Measurements from ENCODE around the gene DIP2B. TPM values are rescaled to one million over a fixed set of nuclear protein-coding genes. Genes with fewer than 3 reads are reported as not detected.

DIP2B gene
- total RNA-seq, 1 donor from 2014 or later: 22.6 TPM

DNA sequence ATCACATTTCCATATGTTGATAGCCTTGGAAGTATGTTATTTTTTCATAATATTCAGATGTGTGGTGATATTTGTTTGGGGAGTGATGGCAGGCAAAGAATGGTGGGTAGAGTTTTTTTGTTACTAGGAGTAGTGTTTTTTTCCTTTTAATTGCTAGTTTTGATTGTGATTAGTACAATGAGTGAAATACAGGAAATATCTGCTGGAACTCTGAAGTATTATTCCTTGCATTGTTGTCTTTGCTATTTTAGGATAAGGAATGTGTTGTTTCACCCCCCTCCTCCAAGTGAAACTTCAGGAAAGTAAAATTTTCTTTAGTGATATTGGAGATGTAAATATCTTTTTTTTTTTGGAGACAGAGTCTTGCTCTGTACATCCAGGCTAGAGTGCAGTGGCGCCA lies 105.4 kb downstream of the DIP2B start:
- peak in 1 of 2 donors; percentile 34 for DNase-seq (ENCODE audit: low read depth in 2 of 2)

DNA sequence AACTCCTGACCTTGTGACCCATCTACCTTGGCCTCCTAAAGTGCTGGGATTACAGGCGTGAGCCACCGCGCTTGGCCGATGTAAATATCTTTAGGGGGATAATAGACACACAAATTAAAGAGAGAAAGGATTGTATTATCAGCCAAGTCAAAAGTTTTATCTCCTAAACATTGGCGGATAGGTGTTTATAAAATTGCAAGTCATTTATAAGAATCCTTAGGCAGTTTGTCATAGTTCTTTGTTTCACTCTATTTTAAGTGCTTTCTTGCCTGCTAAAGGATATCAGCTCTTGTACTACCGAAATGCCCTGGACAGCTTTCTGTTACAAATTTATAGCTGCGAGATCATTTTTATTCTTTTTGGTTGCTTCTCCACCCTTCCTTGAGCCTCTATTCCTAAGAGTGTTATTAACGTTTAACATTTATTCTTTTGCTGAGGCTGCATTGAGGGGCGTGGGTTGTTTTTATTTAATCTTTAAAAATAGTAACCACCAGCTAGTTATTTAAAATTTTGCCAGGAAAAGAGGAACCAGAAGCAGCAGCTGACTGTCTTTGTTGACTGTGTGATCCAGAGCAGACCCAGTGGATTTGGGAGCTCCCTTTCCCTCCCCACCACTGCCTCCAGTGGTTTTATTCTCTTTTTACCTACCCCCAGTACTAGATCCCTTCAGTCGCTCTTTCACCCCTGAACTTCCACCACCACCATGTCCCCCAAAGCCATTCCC lies 106.4 kb downstream of the DIP2B start:
- no peak for DNase-seq (ENCODE audit: low read depth in 2 of 2)

DNA sequence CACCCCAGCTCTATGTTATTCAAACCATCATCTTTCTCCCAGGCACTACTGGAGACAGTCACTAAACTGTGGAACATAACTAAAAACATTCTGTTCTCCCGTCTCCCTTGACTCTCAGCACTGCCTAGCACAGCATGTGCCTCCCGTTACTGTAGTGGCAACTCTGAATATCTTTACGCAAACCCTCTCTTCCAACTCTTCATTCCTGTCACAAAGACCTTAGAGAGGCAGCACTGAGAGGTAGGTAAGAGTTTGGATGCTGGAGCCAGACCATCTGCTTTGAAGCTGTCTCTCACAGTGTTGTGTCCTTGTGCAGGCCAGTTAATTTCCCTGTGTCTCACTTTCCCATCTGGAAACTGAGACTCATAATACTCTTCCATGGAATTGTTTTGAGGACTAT lies 108.1 kb downstream of the DIP2B start:
- DNase-seq (ENCODE audit: low read depth in 2 of 2): no peak

DNA sequence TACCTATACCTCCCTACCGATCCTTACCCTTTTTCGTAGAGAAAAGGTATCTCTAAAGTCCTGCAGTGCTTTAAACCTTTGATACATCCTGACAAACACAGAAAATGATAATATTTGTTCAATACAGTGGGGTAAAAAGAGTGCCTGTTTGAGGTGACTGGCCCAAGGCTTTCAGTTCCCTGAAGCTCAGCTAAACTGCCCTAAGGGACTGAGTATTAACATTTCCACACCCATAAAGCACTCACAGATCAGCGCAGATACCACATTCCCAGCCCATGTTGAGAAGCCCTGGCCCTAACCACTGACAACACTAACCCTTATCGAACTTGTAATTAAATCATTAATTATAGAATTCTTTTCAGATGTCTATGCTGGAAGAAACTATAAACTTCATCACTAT lies 108.7 kb downstream of the DIP2B start:
- DNase-seq (ENCODE audit: low read depth in 2 of 2): no peak

DNA sequence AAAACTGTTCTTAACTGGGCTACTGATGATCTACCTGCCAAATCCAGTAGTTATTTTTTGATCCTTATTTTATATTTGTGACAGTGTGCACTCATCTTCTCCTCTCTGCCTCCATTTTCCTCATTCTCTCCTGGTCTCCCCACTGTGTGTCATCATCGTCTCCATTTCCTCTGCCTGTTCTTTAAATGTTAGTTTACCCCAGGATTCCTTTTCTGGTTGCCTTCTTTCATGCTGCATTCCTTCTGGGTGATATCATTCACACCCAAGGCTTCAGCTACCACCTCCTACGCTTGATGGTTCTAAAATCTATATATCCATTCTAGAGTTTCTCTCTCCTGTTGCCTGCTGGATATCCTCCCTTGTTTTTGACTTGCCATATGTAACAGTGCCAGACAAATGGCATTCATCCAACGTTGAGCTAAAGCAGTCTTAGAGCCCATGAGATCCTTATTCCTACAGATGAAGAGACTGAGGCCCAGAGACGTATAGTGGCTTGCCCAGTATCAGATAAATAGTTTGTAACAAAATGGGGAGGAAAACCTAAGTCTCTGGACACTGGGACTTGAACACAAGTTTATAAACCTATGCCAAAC lies 109.5 kb downstream of the DIP2B start:
- DNase-seq (ENCODE audit: low read depth in 2 of 2): peak in 1 of 2 donors; percentile 65

DNA sequence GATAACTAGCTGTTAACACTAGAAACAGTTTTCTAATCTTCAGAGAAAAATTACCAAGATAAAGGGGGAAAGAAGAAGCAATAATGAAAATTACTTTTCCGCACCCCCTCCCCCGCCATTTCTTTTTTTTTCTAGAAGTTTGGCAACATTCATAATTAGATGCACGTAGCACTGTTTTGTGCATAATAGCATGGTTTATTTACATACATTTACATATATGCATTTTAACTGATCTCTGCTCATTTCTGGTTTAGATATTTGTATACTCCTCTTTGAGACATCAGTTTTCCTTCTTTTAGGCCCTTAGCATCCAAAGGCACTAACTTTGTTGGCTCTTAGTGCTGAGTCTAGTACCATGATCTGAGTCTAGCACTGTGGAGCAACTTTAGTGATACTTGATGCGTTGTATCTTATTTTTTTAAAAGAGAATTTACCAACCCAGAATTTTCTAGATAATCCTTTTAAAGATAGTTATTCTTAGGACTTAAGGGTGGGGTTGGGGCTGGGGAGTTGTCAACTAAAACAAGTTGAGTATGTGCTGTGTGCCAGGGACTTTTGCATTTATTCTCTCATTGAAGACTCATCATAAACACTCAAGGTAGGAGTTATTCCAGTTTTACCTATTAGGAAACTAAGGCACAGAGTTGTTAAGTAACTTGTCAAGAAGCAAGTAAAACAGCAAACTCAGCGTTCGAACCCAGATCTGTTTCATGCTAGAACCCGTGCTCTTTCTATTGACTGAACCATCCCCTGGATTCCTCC lies 110.5 kb downstream of the DIP2B start:
- DNase-seq (ENCODE audit: low read depth in 2 of 2): no peak

DNA sequence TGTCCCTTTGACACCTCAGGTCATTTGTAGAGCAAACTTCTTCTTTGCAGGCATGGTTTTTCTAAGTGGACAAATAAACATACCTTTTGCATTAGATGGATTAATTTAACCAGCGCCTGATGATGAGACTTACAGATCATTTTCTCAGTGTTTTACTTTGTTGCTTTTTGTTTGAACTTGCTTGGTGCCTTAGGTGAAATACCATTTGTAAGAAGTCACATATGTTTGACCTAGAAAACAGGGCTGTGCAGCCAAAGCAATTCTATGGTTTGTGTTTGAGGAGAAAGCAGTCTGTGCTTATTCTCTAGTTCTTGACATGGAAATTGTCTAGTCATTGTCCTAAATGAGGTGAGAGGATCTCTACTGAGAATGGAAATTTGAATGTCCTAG lies 111.1 kb downstream of the DIP2B start:
- no peak for DNase-seq (ENCODE audit: low read depth in 2 of 2)

DNA sequence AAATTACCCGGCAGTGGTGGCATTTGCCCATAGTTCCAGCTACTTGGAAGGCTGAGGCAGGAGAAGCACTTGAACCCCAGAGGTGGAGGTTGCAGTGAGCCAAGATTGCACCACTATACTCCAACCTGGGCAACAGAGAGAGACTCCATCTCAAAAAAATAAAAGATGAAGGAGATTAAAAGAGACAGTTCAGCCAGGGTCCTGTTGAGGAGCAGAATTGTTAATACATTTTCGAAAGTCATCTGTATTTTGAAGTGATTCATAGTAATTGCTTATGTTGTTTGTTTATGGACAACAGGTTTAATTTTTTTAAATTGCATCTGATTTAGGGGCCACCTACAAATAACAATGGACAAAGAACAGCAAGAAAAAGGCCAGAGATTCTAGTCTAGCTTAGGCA lies 112.9 kb downstream of the DIP2B start:
- DNase-seq (ENCODE audit: low read depth in 2 of 2): no peak

DNA sequence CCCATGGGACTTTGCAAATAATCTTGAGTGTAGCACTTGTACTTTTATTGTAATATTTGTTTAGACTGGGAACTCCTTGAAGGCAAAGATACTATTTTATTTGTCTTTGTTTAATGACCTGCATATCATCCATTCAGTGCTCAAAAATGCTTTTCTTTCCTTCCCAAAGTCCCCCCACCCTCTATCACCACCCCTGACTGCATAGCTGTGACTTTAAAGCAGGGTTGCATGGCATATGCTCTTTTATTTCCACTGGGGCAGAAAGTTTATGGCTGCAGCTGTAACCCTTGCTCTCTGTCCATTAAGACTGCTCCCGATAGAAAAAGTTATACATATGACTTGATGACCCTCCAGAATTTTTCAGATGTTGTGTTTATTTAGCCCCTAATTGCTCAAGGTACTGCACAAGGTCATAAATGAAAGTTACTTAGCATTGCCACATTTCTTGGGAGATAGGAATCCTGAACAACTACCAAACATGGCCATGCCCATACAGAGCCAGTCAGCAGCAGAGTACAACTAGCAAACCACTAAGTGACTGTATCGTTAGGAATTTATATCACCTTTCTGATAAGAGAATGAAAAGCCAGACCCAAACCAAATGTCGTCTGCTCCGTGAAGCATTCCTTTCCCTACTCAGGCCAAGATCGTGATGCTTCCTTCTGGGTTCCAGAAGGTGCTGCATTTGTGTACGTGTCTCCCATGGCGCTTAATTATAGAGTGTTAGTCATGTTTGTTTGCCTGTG lies 114.3 kb downstream of the DIP2B start:
- DNase-seq (ENCODE audit: low read depth in 2 of 2): no peak

DNA sequence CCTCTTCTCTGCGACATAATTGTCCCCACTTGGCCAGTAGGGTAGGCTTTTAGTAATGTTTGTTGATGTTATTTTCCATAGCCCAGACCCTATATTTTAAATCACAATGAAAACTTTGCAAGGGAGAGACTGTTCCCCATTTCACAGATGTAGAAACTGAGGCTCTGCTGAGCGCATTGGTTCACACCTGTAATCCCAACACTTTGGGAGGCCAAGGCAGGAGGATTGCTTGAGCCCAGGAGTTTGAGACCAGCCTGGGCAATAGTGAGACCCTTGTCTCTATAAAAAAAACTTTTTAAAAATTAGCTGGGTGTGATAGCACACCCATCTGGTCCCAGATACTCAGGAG lies 114.8 kb downstream of the DIP2B start:
- no peak for DNase-seq (ENCODE audit: low read depth in 2 of 2)

DNA sequence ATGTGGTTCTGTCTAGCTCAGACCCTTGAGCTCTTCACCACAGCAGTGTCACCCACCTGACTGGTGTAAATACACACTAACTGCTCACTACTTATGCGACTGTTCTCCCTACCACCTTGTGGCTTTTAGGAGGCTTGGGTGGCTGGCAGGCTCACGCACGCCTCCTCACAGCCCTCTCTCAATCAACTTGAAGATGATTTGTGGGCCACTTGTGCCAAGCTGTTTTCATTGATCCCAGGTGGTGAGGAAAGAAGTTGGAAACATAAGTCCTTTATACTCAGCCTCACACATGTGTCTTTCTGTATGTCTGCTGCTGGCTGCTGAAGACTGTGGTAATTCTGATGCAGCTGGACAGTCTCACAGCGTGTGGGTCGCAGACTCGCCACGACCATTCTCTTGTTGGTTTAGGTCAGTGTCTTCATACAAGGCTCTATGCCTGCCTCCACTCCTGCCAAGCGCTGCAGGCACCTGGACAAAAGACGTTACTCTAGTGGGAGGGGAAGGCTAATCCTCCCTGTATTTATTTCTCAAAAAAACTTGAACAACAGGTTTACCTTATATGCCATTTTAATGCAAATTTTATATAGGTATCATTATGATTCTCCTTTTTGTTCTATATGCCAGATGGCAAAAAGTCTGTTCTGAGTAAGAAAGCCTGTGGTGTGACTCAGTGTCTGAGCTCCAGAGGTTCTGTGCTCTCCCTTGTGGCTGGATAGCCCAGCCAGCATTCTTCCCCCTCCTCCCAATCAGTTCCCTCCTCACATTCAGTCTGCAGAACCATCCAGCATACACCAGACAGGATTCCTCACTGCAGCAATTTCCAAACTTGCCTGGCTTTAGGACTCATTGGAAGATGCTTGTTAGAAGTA lies 115.6 kb downstream of the DIP2B start:
- DNase-seq (ENCODE audit: low read depth in 2 of 2): peak in 1 of 2 donors; percentile 63

DNA sequence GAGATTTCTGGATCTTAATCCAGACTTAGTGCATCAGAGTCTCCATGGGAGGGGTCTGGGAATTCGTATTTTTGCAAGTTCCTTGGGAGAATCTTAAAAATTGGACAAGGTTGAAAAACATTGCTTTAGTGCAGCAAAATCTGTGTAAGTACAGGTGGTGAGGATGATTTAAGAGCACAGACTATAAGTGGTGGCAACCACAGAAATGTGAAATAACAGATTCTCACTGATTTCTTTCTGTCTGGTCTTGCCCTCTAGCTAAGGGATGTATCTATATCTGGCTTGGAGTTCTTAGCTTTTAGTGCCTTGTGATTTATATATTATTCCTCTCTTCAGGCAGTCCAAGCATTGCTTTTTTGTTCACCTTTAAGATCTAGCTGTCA lies 116.2 kb downstream of the DIP2B start:
- no peak for DNase-seq (ENCODE audit: low read depth in 2 of 2)

DNA sequence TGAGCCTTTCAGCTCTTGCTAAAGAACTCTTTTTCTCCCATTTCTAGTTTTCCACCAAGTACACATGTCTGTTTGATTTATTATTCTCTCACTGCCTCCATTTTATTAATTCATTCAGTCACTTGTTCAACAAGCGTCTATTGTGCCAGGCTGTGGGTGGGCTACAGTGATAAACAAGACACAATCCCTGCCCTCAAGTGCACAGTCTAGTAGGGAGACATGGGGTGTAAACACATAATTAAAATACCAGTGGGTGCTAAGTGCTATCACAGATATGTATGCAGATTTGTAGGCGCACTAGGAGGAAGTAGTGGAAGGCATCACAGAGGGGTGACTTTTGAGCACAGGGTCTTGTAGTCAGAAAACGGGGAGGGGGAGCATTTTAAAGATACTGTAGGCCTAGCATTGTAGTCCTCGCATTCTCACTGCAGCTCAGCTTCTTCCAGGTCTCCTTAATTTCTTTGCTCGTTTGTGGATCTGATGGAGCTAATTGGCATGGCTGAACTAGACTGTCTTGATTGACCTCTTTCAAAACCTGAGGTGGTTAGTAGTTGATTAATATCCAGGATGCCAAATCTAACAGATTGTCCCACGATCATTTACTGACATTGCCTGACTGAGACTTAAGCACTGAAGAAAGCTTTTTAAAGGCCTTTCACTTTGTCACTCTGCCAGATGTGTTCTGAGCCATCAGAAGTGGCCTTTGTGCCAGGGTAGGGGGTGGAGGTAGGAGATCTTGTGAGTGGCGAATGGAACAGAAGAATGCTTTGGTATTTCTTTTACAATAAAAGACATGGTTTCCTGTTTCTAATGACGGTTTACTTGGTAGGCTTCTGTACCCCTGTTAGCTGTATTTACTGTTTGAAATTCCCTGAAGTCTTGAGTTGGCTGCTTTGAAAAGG lies 116.9 kb downstream of the DIP2B start:
- DNase-seq (ENCODE audit: low read depth in 2 of 2): peak in 1 of 2 donors; percentile 35

DNA sequence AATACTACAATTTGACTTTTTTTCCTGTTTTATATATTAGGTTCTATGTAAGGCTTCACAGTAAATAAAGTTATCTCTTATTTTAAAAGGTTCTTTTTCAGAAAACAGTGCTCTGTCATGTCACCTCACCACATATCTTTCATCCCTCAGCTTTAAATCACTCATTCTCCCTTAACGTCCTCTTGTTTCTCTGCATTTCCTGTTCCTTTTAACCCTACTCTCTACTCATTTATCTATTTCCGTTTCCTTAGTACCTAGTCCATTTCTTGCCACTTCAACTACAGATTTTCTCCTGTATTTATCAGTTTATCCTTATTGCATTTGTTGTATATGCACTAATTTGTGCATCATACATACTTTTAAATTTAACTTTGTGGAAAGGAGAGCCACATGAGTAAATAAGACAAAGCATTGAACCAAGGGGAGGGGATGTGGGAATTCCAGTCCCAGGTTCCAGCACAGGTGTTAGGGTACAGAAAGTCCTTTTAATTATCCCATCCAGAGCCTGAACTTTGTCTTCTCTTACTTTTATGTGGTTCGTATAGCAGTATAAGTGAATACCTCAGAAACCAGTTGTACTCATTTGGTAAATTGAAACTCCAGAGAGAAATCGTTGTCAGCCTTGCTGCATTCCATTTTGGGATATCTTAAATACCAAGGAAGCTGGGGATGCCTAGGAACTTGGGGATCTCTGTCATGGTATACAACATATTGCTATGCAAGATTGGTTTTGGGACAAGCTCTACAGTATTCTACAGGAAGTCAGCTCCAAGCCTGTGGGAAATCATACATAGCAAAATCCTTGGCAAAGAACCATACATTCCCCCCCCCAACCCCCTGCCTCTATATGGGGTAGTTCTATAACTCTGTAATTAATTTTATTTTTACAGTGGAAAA lies 120.5 kb downstream of the DIP2B start:
- DNase-seq (ENCODE audit: low read depth in 2 of 2): peak in 1 of 2 donors; percentile 56

DNA sequence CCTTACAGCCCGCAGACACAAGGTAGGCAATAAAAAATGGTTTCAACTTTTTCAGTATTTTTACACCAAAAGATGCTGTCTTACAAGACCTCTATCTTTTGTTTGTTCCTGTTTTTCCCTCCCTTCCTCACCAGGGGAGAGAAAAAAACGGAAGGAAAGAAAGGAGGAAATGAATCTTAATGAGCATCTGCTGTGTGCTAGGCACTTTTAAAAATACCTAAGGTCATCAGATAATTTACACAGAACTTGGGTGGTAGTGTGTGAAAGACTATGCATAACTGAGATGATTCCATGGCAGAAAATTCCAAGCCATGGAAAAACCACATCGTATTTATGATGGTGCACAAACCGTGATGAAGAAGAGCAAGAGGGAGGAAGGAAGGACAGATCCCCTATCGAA lies 121.2 kb downstream of the DIP2B start:
- DNase-seq (ENCODE audit: low read depth in 2 of 2): no peak

DNA sequence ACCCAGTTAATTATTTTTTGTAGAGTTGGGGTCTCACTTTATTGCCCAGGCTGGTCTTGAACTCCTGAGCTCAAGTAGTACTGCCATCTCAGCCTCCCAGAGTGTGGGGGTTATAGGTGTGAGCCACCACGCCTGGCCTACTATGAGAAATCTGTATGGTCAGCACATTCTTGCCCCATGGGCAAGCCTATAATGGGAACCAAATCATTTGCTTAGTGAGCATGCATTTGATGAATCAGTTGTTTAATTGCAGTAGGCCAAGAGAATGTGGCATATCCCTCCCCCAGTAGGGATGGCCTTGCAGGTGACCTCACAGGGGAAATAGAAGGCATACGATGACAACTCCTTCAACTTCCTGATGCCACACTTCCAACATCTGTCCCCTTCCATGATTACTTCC lies 122.7 kb downstream of the DIP2B start:
- no peak for DNase-seq (ENCODE audit: low read depth in 2 of 2)

DNA sequence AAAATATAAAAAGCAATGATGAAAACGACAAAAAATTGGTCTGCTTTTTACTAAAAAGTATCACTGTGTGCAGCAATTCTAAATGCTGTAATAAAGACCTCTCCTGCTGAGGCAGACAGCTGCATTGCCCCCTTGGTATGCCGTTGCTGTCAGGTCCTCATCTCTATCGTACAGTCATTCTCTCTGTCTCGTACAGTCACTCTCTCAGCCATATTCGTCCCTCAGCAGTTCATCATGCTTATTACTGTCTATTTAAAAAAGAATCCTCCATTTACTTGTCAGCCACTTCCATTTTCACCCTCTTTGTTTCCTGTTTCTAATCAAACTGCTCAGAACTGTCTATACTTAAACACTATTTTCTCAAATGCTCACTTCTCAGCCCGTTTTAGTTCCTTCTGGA lies 123.6 kb downstream of the DIP2B start:
- no peak for DNase-seq (ENCODE audit: low read depth in 2 of 2)

DNA sequence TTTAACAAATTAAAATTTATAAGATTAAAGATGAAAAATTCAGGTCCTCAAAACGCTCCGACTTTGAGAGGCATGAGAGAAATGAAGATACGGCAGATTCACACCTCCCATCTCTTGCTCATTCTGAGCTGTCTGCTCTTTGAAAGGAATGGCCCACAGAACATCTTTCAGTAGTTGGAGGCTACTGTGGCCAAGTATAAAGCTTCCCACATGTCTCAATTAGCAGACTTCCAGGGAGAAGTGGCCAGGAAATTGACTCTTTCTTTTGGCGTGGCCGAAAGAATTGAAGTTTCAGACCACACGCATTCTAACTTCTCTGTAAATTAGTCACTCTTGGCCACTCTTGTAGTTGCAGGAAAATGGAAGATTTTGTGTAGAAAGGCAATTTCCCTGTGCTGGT lies 129.2 kb downstream of the DIP2B start:
- DNase-seq (ENCODE audit: low read depth in 2 of 2): peak in 1 of 2 donors; percentile 83

DNA sequence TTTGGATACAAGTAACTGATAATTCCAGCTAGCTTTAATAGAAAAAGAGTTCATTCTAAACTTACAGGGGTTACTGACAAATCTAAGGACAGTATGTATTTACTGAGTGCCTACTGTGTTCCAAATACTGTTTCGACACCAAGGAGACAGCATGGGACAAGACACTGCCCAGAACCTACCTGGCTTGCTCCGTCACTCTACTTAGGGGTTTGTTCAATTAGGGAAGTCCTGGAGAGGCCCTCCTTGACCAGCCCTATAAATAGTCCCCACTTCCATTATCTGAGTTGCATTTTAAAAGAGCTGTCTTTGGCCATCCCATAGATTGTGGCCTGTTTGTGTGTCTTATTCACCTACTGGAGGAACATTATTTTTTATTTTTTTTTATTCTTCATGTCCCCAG lies 129.6 kb downstream of the DIP2B start:
- DNase-seq (ENCODE audit: low read depth in 2 of 2): no peak
